GM18499 (cell line): ENCODE results near the gene FLNB.

Experiments
- ATAC-seq: cut with Tn5 transposase; IDR thresholded peaks from one replicate; pipeline ENCODE4 v1.9.1; 2021; ENCODE audit warnings: moderate number of reproducible peaks; ENCODE audit not compliant: insufficient read depth, unreplicated experiment

FLNB gene

GRCh38 chr3:58028902-58029301 is 20.7 kb downstream of the FLNB start:
- ATAC-seq: no peak

- no peak for ATAC-seq
Measured at GRCh38 chr3:58029842-58030584, 21.8 kb downstream of the FLNB start.

GRCh38 chr3:58032186-58032585 is 24.0 kb downstream of the FLNB start:
- no peak for ATAC-seq

- ATAC-seq: peak; percentile 90
Measured at GRCh38 chr3:58034738-58035523, 26.7 kb downstream of the FLNB start.

GRCh38 chr3:58035524-58036255 is 27.5 kb downstream of the FLNB start:
- ATAC-seq: no peak

- ATAC-seq: no peak
Measured at GRCh38 chr3:58036293-58037032, 28.2 kb downstream of the FLNB start.

- no peak for ATAC-seq
Measured at GRCh38 chr3:58037141-58037910, 29.1 kb downstream of the FLNB start.

GRCh38 chr3:58038675-58039292 is 30.6 kb downstream of the FLNB start:
- no peak for ATAC-seq

GRCh38 chr3:58039601-58040000 is 31.4 kb downstream of the FLNB start:
- no peak for ATAC-seq

- ATAC-seq: no peak
Measured at GRCh38 chr3:58041182-58041825, 33.1 kb downstream of the FLNB start.

- peak; percentile 85 for ATAC-seq
Measured at GRCh38 chr3:58041826-58042324, 33.7 kb downstream of the FLNB start.

GRCh38 chr3:58042947-58043707 is 34.9 kb downstream of the FLNB start:
- no peak for ATAC-seq

GRCh38 chr3:58043933-58044332 is 35.7 kb downstream of the FLNB start:
- no peak for ATAC-seq

GRCh38 chr3:58044691-58045483 is 36.7 kb downstream of the FLNB start:
- no peak for ATAC-seq

- no peak for ATAC-seq
Measured at GRCh38 chr3:58047826-58048225, 39.6 kb downstream of the FLNB start.

- ATAC-seq: no peak
Measured at GRCh38 chr3:58048301-58048700, 40.1 kb downstream of the FLNB start.

- no peak for ATAC-seq
Measured at GRCh38 chr3:58049143-58049785, 41.0 kb downstream of the FLNB start.
